Gastrocnemius medialis (tissue), 4 donors: ENCODE results near the gene CXCR3.

Experiments
- CTCF ChIP-seq, 5 experiments: fragments of 450-650 bp in 3 of 5; fragments of 200-600 bp in 2 of 5; sonication (generic) in 2 of 5; IDR thresholded peaks in 4 of 5; conservative IDR thresholded peaks in 1 of 5; 1 replicate in 4 of 5; 2 replicates in 1 of 5; pipeline ENCODE4 v1.5.1; 2016 to 2019; ENCODE audit warnings: antibody characterized with exemption in 5 of 5, mild to moderate bottlenecking in 3 of 5, moderate library complexity in 3 of 5
- POLR2A ChIP-seq, 2 donors: fragments of 450-650 bp; IDR thresholded peaks; one replicate each; pipeline ENCODE4 v1.6.1; 2017; ENCODE audit warnings: antibody characterized with exemption in 2 of 2, mild to moderate bottlenecking in 2 of 2, moderate library complexity in 2 of 2

DNA sequence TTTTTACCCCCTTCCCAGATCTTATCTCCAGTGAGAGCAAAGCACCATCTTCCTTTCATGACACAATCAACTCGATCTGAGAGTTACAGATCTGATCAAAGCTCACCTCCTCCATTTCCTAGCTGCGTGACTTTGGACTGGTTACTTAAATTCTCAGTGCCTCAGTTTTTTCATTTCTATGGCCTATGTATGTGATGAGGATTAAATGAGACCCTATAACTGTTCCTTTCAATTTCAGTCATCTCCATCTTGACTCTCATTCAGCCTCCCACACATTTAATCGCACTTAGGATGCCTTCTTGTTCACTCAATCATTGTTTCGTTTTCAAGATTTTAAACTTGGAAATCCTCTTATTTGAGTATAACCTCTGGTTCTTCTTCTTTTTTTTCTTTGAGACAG is 20.1 kb upstream of the CXCR3 start:
- no peak for TF ChIP-seq CTCF (IDR thresholded peaks at IDR 0.05 in 4 of 5, conservative IDR thresholded peaks at IDR 0.05 in 1 of 5)
- no peak for TF ChIP-seq POLR2A (IDR thresholded peaks at IDR 0.05)
